SJCRH30 (cell line): Measurements from ENCODE around the gene C10orf90. TPM values are rescaled to one million over a fixed set of nuclear protein-coding genes. Genes with fewer than 3 reads are reported as not detected.
A peak's percentile ranks its signal among the peaks of the same experiment; 100 is the strongest.

Experiments
- DNase-seq, 2 experiments: peaks; one replicate each; pipeline ENCODE4 v3.0.0-alpha.2; 2015 to 2020
- H3K27ac ChIP-seq: fragments of 250-450 bp; sonication (Bioruptor Pico); 2 replicates; pipeline ENCODE4 v1.5.1; 2020; ENCODE audit warnings: mild to moderate bottlenecking, moderate library complexity
- H3K27me3 ChIP-seq: fragments of 250-450 bp; sonication (Bioruptor Pico); 2 replicates; pipeline ENCODE4 v1.5.1; 2020; ENCODE audit warnings: mild to moderate bottlenecking, moderate library complexity
- H3K36me3 ChIP-seq: fragments of 250-450 bp; sonication (Bioruptor Pico); 2 replicates; pipeline ENCODE4 v1.5.1; 2020; ENCODE audit warnings: mild to moderate bottlenecking, moderate library complexity
- H3K4me1 ChIP-seq: fragments of 250-450 bp; sonication (Bioruptor Pico); 2 replicates; pipeline ENCODE4 v1.5.1; 2020; ENCODE audit warnings: mild to moderate bottlenecking, moderate library complexity
- H3K4me3 ChIP-seq: fragments of 250-450 bp; sonication (Bioruptor Pico); 2 replicates; pipeline ENCODE4 v1.5.1; 2020; ENCODE audit warnings: mild to moderate bottlenecking, moderate library complexity
- H3K9me3 ChIP-seq: fragments of 250-450 bp; sonication (Bioruptor Pico); replicated peaks from 2 replicates; pipeline ENCODE4 v1.5.1; 2020; ENCODE audit warnings: mild to moderate bottlenecking, moderate library complexity
- total RNA-seq: library from RNA; depleted of rRNA; stranded (reverse); fragments of >200 nt; shearing (Covaris generic); gene quantifications from 2 replicates; pipeline ENCODE4 v1.2.3, GENCODE V29; 2014

Gene C10orf90
- total RNA-seq, 1 experiment from 2014 or later: 0.12 TPM

DNA sequence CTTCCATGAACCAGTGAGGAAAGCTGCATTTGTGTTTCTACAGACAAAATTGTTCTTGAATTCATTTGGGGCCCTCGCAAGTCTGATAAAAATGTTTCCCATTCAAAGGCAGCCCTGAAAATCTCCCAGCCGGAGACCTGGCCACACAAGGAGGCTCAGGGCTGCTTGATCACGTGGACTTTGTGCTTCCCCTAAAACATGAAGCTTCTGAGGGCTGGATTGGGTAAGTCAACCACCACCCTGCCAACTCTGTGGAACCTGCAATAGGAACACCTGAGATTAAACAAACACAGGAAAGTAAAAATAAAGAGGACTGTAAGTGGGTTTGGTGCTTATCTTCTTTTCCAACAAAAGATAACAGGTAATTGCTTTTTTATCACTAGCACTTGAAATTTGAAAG is 133.8 kb downstream of the C10orf90 start:
- Histone ChIP-seq H3K4me1 (no peaks in the 10 kb centered on the region), H3K4me3 (no peak overlapping the region), H3K27ac (no peak overlapping the region), H3K9me3 (no peaks in the 10 kb centered on the region), H3K27me3 (no peaks in the 10 kb centered on the region), H3K36me3 (no peaks in the 10 kb centered on the region)
- DNase-seq: no peak

DNA sequence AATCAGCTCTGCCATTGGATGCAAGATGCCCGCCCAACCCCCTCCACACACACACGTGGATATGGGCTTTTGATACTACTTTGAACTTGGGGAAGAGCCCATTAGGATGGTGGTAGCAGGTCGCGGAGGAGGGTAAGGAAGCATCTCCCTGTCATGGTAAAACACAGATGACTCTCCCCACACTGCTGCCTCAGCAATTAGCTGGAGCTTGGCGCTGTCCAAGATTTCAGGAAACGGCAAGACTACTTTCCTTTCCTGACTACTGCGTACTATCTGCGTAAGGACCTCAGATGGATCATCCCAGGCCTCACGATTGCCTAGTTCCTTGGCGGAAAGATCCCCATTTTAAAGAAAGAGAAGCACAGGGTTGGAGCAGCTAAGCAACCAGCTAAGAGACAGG is 134.3 kb downstream of the C10orf90 start:
- no peaks in the 10 kb centered on the region for H3K36me3 ChIP-seq
- no peak overlapping the region for H3K27ac ChIP-seq
- no peaks in the 10 kb centered on the region for H3K4me1 ChIP-seq
- H3K27me3 ChIP-seq: no peaks in the 10 kb centered on the region
- no peak overlapping the region for H3K4me3 ChIP-seq
- DNase-seq: no peak
- no peaks in the 10 kb centered on the region for H3K9me3 ChIP-seq

DNA sequence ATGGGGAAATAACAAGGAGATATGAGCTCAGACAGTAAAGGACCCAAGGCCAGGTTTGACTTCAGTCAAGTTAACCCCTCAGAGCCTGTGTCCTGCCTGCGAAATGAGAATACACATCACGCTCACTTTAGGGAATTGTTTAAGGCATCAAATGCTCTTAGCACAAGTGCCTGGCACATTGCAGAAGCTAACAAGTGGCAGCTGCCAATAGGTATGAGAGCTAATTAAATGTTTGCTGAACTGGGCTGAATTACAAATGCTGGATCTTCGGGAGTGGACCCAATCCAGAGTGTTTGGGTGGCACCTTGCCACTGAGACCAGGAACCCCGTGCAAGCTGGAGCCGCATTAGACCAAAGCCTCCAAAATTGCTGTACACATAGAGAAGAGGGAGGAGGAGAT is 136.8 kb downstream of the C10orf90 start:
- H3K27me3 ChIP-seq: no peaks in the 10 kb centered on the region
- no peak overlapping the region for H3K27ac ChIP-seq
- no peaks in the 10 kb centered on the region for H3K9me3 ChIP-seq
- DNase-seq: no peak
- no peak overlapping the region for H3K4me3 ChIP-seq
- no peaks in the 10 kb centered on the region for H3K36me3 ChIP-seq
- H3K4me1 ChIP-seq: no peaks in the 10 kb centered on the region

DNA sequence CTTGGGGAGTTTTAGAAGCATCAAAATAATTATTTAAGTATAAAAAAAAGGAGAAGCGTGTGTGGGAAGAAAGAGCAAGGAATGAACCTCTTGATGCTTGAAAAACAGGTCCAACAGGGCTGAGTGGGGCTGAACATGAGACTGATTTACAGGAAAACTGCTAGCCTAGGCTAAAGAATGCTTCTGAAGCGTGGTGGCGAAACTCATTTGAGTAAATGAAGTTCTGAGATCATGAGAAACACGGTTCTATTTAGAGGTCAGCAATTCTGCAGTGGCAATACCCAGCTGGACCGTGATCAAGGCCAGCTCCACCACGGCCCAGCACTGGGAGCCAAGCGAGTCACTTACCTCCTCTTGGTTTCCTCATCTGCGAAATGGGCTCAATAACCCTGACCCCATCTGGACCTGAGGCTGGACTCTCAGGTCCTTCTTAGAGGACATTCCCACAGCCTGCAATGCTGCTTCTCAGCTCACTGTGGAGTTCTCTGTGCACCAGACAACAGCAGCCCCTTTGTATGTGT is 142.1 kb downstream of the C10orf90 start:
- no peak for DNase-seq
- Histone ChIP-seq H3K27me3 (no peaks in the 10 kb centered on the region), H3K4me3 (no peak overlapping the region), H3K4me1 (no peaks in the 10 kb centered on the region), H3K27ac (no peak overlapping the region), H3K9me3 (no peaks in the 10 kb centered on the region), H3K36me3 (no peaks in the 10 kb centered on the region)

DNA sequence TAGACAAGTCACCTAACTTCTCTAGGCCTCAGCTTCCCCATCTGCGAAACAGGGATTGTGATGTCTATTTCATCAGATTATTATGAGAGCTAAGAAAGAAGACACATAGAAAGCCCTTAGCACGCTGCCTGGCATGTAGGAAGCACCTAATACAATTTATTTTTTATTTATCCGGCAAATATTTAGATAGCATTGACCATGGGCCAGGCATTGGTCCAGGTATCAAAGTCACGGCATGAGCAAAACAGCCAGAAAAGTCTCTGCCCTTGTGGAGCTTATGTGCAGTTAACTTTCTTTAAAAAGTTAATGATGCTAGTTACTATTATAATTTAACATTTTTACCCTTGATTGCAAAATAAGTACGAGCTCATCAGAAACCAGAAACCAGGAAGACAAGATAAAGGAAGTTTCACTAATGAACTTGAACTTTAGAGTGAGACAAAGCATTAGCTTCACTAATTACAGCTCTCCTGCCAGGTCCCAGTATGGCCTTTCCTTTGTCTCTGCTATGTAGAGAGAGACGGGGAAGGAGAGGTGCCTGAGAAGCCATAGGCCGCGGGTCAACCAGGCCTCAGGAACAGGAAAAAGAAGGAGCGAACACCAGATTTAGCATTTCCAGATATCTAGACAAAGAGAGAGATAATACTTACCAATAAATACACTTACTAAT is 142.7 kb downstream of the C10orf90 start:
- no peaks in the 10 kb centered on the region for H3K27me3 ChIP-seq
- DNase-seq: no peak
- H3K27ac ChIP-seq: no peak overlapping the region
- no peaks in the 10 kb centered on the region for H3K4me1 ChIP-seq
- H3K4me3 ChIP-seq: no peak overlapping the region
- no peaks in the 10 kb centered on the region for H3K36me3 ChIP-seq
- no peaks in the 10 kb centered on the region for H3K9me3 ChIP-seq

DNA sequence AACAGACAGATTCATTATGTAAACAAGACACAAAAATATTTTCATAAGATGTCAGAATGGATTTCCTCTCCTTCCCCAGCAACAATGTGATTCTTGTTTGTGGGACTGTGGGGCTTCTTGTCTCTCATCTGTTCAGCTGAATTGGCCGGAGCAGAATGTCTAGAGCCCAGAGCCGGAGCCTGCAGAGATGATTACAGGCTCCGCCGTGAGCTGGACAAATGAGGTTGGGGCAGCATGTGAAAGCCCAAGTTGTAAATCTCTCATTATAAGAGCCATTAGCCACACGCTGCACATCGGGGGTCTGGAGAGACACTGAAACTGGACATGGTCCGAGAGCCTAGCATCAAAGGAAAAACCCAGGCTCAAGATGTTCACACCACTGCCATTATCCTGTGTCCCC is 145.2 kb downstream of the C10orf90 start:
- Histone ChIP-seq H3K4me3 (no peak overlapping the region), H3K36me3 (no peaks in the 10 kb centered on the region), H3K27ac (no peak overlapping the region), H3K27me3 (no peaks in the 10 kb centered on the region), H3K9me3 (no peaks in the 10 kb centered on the region), H3K4me1 (no peaks in the 10 kb centered on the region)
- DNase-seq: no peak

DNA sequence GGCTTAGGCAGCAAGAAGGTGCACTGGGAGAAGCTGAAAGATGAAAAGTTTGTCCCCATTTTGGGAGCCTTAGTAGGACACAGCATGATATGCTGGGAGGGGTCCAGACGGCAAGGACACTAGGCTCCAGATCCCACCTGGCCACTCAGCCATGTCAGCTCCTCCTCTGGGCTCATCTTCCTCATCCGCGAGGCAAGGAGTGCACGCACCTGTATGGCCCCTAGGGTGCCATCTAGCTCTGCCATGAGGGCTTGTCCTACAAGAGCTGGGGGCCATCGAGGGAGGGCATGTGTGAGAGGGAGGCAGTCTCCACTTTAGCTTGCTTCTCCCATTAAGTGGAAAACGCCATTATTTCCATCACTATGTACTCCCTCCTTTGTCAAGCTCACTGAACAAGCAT is 146.0 kb downstream of the C10orf90 start:
- Histone ChIP-seq H3K4me1 (no peaks in the 10 kb centered on the region), H3K27ac (no peak overlapping the region), H3K36me3 (no peaks in the 10 kb centered on the region), H3K4me3 (no peak overlapping the region), H3K9me3 (no peaks in the 10 kb centered on the region), H3K27me3 (no peaks in the 10 kb centered on the region)
- no peak for DNase-seq

DNA sequence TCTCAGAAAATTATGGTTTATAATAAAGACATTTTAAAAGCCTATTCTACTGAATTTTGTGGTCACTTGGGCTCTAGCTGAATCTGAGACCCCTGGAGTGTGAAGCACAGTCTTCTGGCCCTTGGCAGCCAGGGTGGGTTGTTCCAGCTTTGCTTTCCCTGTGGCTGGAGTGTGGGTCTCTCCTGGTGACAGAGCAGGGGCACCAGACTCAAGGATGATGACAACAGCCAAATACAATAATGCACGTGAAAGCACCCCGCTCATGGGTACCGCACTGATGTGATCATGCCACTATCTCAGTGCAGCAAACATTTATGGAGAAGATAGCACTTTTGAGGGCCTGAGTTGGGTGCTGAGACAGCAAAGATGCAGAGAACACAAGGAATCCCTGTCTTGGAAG is 147.4 kb downstream of the C10orf90 start:
- no peaks in the 10 kb centered on the region for H3K4me1 ChIP-seq
- no peak for DNase-seq
- H3K27ac ChIP-seq: no peak overlapping the region
- H3K36me3 ChIP-seq: no peaks in the 10 kb centered on the region
- H3K4me3 ChIP-seq: no peak overlapping the region
- H3K9me3 ChIP-seq: no peaks in the 10 kb centered on the region
- H3K27me3 ChIP-seq: no peaks in the 10 kb centered on the region

DNA sequence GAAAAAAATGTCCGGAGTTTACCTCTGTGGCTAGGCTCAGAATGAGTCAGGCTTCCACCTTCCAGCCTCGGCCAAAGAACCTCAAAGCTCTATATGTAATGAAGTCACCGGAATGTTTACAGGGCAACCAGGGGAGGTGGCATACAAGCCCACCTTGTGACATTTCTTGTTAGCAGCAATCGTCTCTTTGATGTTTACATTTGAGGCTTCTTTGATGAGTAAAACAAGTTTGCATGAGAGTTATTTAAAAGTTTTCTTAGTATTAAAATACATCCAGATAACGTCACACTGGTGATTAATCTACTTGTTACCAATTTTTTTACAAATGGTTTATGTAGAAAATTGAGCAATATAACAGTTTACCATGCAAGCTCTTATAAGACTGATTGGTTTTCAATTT is 149.1 kb downstream of the C10orf90 start:
- Histone ChIP-seq H3K27me3 (no peaks in the 10 kb centered on the region), H3K9me3 (no peaks in the 10 kb centered on the region), H3K27ac (no peak overlapping the region), H3K4me3 (no peak overlapping the region), H3K4me1 (no peaks in the 10 kb centered on the region), H3K36me3 (no peaks in the 10 kb centered on the region)
- no peak for DNase-seq

DNA sequence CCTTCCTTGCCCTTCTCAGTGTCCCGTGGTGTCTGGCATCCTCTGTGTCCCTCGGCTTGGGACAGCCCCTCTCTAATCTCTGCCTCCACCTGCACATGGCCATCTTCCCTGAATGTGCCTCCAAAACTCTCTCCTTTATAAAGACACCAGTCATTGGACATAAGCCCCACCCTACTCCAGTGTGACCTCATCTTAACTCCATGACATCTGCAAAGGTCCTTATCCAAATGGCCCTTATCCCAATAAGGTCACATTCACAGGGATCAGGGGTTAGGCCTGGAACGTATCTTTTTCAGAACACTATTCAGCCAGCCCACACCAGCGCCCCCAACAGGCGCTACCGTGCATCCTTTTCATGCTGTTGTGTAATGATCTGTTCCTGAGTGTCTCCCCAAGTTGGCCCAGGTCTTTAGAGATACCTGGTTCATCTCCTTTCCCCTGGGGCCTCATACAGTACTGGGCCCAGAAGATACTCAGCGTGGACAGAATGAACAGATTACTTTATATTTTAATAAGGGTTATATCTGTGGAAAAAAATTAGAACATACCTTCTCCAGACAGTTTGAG is 149.7 kb downstream of the C10orf90 start:
- Histone ChIP-seq H3K36me3 (no peaks in the 10 kb centered on the region), H3K9me3 (no peaks in the 10 kb centered on the region), H3K27me3 (no peaks in the 10 kb centered on the region)

DNA sequence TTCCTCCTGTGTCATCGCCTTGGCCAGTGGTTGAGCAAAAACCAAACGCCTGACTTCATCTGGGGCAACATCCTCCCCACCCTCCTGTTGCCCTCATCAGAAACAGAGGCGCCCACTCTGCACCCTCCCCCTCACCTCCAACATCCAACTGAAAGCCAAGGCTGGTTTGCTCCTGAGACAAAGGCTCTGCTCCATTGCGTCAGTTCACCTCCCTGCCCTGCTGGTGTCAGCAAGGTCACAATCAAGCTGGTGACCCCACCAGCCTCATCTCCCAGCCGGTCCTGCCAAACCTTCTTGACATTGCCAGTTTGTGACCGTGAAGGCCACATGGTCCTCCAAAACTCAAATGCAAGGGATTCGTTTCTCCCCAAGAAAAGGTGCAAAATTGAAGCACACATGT is 150.5 kb downstream of the C10orf90 start:
- no peak for DNase-seq
- H3K27me3 ChIP-seq: no peaks in the 10 kb centered on the region
- H3K27ac ChIP-seq: no peak overlapping the region
- H3K4me1 ChIP-seq: no peaks in the 10 kb centered on the region
- H3K36me3 ChIP-seq: no peaks in the 10 kb centered on the region
- no peaks in the 10 kb centered on the region for H3K9me3 ChIP-seq
- H3K4me3 ChIP-seq: no peak overlapping the region

More for the DNA sequence above, 149.7 kb downstream of the C10orf90 start:
- Histone ChIP-seq H3K4me3 (no peak overlapping the region), H3K27ac (no peak overlapping the region), H3K4me1 (no peaks in the 10 kb centered on the region)
- no peak for DNase-seq

DNA sequence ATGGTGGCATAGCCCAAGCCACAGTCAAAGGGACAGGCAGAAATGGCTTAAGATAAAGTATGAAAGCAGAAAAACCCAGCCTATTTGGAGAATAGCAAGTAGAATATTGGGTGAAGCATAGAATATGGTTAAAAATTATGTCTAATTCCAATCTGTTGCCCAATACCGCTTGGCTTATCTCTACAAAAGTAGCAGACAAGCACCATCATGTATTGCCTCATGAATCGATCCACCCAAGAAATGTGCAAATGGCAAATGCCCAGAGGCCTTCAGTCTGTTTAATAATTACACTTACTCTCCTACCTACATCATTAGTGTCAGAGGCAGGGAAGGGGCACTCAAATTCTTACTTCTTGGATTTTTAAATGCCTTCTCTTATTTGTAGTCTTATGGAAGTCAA is 151.3 kb downstream of the C10orf90 start:
- DNase-seq: no peak
- Histone ChIP-seq H3K9me3 (no peaks in the 10 kb centered on the region), H3K4me3 (no peak overlapping the region), H3K36me3 (no peaks in the 10 kb centered on the region), H3K4me1 (peaks cover 2% of the 10 kb centered on the region), H3K27ac (no peak overlapping the region), H3K27me3 (no peaks in the 10 kb centered on the region)

DNA sequence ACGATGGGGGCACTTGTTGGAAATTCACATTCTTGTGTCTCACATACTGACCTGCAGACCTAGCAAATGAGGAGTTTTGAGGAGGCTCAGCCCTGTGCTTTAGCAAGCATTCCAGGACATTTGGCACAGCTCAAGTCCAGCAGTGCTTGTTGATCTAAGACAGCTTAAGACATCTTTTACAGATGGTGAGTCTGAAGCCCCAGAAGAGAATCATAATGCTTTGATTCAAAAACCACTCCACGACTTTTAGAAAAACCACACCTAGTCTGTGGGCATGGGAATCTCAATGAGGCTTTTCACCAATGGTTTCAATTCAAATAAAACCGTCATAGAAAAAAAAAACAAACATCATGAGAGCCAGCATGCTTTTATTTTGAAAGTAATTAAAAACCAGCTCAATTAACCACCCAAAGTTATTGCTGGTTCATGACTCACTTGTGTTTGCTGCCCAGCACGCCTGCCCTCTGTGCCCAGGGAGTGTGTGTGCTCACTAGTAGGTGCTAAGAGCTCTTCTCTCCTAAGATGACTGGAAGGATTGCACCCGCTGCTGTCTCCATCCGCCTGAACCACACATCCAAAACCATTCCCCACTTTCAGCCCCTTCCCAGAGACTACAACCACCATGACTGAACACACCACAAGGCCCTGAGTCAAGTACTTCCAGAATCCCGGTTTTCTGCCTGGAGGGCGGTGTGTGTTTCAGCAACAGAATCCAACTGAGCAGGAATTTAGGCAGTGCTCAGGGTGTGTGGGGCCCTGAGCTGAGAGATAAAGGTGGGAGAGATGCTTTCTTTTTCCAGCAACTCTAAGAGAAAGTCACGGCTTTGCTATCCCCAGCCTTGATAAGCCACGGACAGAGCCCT is 152.0 kb downstream of the C10orf90 start:
- Histone ChIP-seq H3K9me3 (no peaks in the 10 kb centered on the region), H3K27ac (no peak overlapping the region), H3K27me3 (no peaks in the 10 kb centered on the region), H3K4me3 (no peak overlapping the region), H3K4me1 (peaks cover 6% of the 10 kb centered on the region), H3K36me3 (no peaks in the 10 kb centered on the region)
- DNase-seq: no peak

DNA sequence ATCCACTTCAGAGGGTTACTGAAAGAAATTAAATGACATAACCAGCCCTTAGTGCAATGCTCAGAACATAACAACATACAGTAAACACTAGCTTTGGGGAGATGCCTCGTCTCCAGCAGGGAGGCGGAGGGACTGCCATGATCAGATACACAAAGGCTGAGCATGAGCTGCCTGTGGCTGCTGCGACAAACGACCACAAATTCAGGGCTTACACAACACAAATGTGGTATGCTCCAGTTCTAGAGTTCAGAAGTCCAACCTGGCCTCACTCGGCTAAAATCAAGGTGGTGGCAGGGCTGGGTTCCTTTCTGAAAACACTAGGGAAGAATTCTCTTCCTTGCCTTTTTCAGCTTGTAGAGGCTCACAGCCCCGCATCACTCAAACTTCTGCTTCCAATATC is 154.0 kb downstream of the C10orf90 start:
- peaks cover 6% of the 10 kb centered on the region for H3K4me1 ChIP-seq
- no peaks in the 10 kb centered on the region for H3K36me3 ChIP-seq
- DNase-seq: no peak
- no peak overlapping the region for H3K27ac ChIP-seq
- no peaks in the 10 kb centered on the region for H3K9me3 ChIP-seq
- H3K27me3 ChIP-seq: no peaks in the 10 kb centered on the region
- H3K4me3 ChIP-seq: no peak overlapping the region

DNA sequence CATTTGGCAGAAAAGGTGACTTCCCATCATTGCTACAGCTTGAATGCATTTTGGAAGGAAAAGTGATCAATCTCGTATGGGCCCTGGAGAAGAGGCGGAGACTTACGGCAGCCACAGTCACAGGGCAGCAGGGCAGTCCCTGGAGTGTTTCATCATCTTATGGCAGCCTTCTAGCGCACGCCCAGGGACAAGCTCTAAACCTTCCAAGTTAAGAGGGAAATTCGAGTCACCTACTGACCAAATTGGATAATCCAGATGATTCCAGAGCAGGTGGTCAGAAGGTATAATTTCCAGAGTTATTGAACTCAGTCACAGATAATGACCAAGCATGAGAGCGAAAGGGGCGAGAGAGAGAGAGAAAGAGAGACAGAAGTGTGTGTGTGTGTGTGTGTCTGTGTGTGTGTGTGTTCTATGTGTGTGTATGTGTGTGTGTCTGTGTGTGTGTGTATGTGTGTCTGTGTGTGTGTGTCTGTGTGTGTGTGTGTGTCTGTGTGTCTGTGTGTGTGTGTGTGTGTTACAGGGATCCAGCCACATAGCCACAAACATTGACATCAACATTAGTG is 158.5 kb downstream of the C10orf90 start:
- H3K4me3 ChIP-seq: no peak overlapping the region
- DNase-seq: peak in 1 of 2 experiments; percentile 58
- H3K36me3 ChIP-seq: no peaks in the 10 kb centered on the region
- peaks cover 6% of the 10 kb centered on the region for H3K4me1 ChIP-seq
- no peaks in the 10 kb centered on the region for H3K9me3 ChIP-seq
- no peaks in the 10 kb centered on the region for H3K27me3 ChIP-seq
- H3K27ac ChIP-seq: no peak overlapping the region
